NK-92 treated with Interleukin-12 subunit alpha and Interleukin-12 subunit beta, amount 100 ng/mL, for 24 hours (cell line): ENCODE results near the gene PPARG.
"Not testable (repeated sequence)": the region's sequence is repeated elsewhere in the genome, so short reads cannot be mapped to it uniquely, and the experiment has no call there.

ENCODE experiments used
- DNase-seq: peaks from one replicate; lab custom pipeline; 2025; lab: John Stamatoyannopoulos, UW

PPARG gene

GRCh38 chr3:12462159-12462947, 173.5 kb downstream of the PPARG start:
- no peak for DNase-seq

GRCh38 chr3:12463686-12464085, 174.8 kb downstream of the PPARG start:
- DNase-seq: no peak

DNA sequence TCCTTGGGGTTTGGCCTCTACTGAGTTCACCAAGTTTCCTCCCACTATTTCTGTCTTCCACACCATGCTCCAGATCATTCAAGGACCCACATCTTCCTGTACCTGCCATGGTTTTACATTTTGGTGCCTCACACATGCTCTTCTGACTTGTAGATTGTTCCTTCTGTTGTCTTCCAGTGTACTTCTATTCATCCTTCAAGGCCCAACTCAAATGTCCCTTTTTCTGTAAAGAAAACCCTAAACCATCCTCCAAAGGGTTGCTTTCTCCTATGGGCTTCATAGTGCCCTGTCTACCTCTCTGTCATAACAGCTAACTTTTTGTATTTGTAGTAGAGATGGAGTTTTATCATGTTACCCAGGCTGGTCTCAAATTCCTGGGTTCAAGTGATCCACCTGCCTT, 175.3 kb downstream of the PPARG start:
- no peak for DNase-seq

- DNase-seq: no peak
These were observed 176.4 kb downstream of the PPARG start for GRCh38 chr3:12465151-12465835.

DNA sequence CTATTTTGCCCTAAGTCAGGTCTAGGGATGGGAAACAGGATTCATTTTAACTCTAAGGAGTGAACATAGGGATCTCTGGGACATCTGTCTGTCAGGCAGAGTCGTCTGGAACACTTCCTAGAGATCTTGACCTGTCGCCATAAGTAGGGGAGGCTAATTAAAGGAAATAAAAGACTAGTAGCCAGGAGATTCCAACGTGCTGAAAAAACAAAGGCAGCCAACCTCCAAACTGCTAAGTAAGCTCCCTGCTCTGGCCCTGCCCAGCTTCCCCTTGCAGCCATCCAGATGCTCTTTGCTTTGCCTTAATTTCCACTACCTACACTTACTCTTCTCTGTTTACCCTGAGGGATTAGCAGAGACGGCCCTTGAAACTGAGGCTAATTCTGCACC, 177.0 kb downstream of the PPARG start:
- no peak for DNase-seq

DNA sequence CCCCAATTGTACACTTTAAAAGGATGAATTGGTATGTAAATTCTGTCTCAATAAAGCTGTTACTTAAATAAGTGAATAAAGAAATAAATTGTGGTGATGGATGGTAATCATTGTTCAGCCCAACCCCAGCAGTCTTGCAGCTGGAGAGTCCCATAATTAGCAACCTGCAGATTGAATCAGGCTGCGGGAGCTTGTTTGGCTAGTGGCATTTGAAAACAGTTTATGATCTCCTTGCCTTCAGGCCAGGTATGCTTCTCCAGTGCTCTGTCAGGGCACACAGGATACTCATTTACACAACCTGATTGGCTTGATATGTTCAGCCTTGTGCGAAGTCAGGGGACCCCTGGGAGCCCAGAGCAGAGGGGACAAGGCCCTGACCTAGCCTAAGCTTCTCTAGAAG, 178.9 kb downstream of the PPARG start:
- no peak for DNase-seq

DNA sequence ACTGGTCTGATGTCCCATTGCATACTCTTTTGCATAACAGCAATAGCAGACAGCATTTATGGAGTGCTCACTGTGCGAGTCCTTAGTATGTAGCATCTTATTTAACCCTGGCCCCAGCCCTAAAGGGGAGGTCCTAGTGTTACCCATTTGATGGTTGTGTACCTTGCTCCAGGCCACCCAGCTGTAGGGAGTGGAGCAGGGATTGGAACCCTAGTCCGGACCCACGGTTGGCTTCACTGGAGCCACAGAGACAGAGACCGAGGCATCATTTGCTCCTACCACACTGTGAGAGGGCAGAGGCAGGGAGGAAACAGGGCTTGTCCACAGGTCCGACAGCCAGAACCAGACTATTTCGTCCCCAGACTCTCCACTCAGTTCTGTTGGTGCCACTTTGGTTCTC, 179.4 kb downstream of the PPARG start:
- DNase-seq: no peak

DNA sequence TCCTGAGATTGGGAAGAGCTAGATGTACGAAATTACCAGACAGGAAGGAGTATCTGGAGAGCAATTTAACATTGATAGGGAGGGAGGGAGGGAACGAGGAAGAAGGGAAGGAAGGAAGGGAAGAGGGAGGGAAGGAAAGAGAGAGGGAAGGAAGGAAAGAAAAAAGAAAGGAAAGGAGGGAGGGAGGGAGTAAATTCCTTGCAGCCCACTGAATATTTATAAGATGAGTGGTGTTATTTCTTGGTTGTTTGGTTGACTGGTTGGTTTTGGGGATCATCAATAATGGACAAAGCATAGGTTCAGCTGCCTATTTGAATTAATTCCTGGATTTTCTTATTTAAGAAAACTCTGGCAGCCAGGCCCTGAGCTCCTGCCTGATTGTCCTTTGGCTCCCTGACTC, 179.9 kb downstream of the PPARG start:
- DNase-seq: no peak

DNA sequence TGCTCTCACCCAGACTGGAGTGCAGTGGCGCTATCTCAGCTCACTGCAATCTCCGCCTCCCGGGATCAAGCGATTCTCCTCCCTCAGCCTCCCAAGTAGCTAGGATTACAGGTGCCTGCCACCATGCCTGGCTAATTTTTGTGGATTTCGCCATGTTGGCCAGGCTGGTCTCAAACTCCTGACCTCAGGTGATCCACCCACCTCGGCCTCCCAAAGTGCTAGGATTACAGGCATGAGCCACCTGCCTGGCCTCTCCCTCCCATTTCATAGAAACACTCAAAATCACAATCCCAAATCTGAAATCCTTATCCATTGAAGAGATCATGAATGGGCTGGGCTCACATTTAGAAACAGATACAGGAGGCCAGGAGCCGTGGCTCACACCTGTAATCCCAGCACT, 180.4 kb downstream of the PPARG start:
- DNase-seq: not testable (repeated sequence)

GRCh38 chr3:12470111-12470510, 181.2 kb downstream of the PPARG start:
- DNase-seq: no peak

- no peak for DNase-seq
These were observed 181.8 kb downstream of the PPARG start for GRCh38 chr3:12470680-12471079.

- DNase-seq: no peak
These were observed 182.4 kb downstream of the PPARG start for GRCh38 chr3:12471241-12471640.

DNA sequence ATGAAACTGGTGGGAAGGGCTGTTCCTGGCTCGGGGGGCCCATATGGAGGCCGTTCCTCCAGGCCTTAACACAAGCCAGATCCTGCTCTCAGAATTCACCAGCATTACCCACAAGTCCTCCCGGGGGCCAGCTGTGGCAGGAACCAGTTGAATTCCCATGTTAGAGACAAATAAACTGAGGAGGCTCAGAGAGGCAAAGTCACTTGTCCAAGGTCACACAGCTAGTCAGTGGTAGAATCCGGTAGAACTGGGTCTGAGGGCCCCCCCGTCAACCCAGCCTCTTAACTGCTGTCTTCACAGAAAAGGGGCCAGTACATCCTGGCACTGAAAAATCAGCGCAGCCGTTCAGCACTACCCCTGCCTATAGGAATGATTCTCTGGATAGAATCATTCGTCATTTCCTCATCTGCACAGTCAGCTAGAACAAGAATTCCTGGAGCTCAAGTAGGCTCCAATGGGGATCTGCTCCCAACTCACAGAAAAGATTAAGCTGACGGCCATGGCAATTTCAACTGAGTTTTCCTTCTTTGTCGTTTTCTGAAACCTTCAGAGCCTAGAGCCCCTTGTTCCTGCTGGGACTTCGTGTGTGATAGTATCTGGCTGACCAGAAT, 183.2 kb downstream of the PPARG start:
- DNase-seq: no peak

- no peak for DNase-seq
These were observed 183.9 kb downstream of the PPARG start for GRCh38 chr3:12472796-12473195.

GRCh38 chr3:12473511-12473910, 184.6 kb downstream of the PPARG start:
- DNase-seq: no peak

DNA sequence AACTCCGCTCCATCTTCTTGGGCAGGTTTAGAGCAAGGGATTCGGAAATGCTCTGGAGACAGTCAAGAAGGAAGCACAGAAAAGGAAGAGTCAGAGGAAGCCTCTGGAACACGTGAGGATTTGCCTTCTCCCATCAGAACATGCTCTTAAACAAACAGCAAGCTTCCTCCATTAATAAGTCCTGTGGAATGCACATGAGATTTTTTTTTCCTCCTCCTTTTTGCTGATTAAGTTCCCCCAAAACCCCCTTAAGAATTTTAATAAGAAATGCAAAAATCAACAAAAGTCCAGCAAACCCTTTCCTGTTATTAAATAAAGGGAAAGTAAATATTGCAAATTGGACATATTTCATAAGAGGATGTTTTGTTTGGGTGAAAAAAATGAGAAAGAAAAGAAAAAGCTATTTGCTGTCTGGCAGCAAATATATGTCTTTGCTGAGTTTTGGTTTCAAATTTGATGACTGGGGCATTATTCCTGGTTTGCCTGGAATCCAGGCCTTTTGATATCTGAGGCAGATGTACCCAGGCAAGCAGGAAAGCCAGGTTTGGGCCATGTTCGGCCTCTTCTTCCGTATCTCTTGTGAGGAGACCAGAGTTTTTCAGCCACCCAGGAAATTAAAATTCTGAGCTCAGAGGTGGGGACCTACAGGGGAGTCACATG, 187.5 kb downstream of the PPARG start:
- DNase-seq: no peak

- no peak for DNase-seq
These were observed 188.4 kb downstream of the PPARG start for GRCh38 chr3:12477256-12477655.

DNA sequence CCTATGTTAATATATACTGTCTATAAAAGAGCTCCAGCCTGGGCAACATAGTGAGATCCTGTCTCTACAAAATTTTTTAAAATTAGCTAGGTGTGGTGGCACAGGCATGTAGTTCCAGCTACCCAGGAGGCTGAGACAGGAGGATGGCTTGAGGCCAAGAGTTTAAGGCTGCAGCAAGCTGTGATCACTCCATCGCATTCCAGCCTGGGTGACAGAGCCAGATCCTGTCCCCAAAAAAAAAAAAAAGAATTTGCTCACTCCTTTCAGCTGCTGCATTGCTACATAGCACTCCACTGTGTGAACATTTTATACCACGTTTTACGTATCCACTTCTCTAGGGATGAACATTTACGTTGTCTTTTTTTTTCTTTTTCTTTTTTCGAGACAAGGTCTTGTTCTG, 189.5 kb downstream of the PPARG start:
- no peak for DNase-seq

- DNase-seq: not testable (repeated sequence)
These were observed 190.3 kb downstream of the PPARG start for GRCh38 chr3:12479198-12479597.

DNA sequence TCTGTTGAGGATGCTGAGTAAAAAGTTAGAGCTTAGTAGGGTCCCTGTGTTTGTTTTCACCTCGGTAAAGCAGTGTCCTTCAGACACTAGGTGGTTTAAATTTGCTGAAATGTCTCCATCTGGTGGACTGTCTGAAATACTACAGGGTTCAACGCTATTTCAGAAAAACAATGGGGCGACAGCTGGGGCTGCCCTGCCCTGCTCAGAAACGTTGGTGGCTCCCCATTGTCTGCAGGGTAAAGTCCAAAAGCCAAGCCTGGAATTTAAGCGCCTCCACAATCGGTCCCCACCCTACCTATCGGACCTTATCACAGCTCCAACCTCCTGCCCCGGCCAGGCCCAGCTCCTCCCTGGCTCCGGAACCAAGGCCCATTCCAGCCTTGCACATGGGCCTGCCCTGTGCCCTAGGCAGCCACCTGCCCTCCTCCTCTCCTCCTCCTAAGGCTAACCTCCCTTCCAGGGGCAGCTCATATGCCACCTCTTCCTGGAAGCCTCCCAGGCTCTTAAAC, 191.1 kb downstream of the PPARG start:
- no peak for DNase-seq

- DNase-seq: no peak
These were observed 194.5 kb downstream of the PPARG start for GRCh38 chr3:12483410-12483809.

GRCh38 chr3:12483872-12484197, 195.0 kb downstream of the PPARG start:
- DNase-seq: no peak
